Measurements from ENCODE around the gene MAD1L1. TPM values are rescaled to one million over a fixed set of nuclear protein-coding genes. Genes with fewer than 3 reads are reported as not detected.

MAD1L1 gene
- total and polyA plus RNA-seq, 2 donors (not counting 1 experiment from before 2014, with no cell fraction given): 9.8 to 29.4 TPM

DNA sequence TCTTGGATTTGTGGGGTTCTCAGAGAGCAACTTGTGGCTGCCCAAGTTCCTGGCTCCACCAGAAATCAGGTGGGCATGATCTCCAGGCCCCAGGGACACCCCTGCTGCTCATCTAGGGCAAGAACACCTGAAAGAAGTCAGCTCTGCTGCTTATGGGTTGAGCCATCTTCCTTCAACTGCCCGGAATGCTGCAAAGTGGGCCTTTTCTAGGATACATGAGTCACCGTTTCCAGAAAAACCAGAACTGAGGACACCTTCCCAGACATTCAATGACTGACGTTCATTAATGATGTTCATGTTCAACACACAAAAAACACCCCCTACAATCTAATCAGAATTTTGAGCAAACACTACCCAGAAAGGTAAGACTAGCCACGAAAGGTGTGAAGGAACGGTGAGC lies 98.0 kb downstream of the MAD1L1 start:
- H3K9ac ChIP-seq (ENCODE audit: insufficient read depth, low read length): no peak overlapping the region
- H4K20me1 ChIP-seq (ENCODE audit: control insufficient read depth, extremely low read depth, insufficient read depth, low read length): no peaks in the 10 kb centered on the region
- H3K27me3 ChIP-seq (ENCODE audit: control insufficient read depth, insufficient read depth, low read length): no peaks in the 10 kb centered on the region
- TF ChIP-seq CTCF (conservative IDR thresholded peaks at IDR 0.05 in 1 of 2, IDR thresholded peaks at IDR 0.05 in 1 of 2; ENCODE audit: low read depth in 1 of 2, low read length in 2 of 2): no peak
- no peak for TF ChIP-seq EZH2 (IDR thresholded peaks at IDR 0.05; ENCODE audit: low read length, missing control alignments)
- H3K4me3 ChIP-seq (replicated peaks in 1 of 4; ENCODE audit: control extremely low read depth in 1 of 4, insufficient read depth in 1 of 4, low read depth in 3 of 4, low read length in 4 of 4): no peak overlapping the region
- no peak overlapping the region for H3K4me2 ChIP-seq (ENCODE audit: extremely low read depth, insufficient read depth, low read length)
- H3K27ac ChIP-seq (ENCODE audit: insufficient read depth, low read length): no peak overlapping the region
- no peaks in the 10 kb centered on the region for H3K79me2 ChIP-seq (ENCODE audit: control insufficient read depth, insufficient read depth, low read length)
- H3K36me3 ChIP-seq (ENCODE audit: control insufficient read depth, insufficient read depth, low read length): no peaks in the 10 kb centered on the region
- no peak overlapping the region for H2AFZ ChIP-seq (ENCODE audit: low read length)
- peak in 1 of 2 donors; percentile 10 for DNase-seq (ENCODE audit: low read depth in 2 of 2)
- no peaks in the 10 kb centered on the region for H3K4me1 ChIP-seq (ENCODE audit: control insufficient read depth, extremely low read depth, insufficient read depth, low read length)
- H3K9me3 ChIP-seq (ENCODE audit: control insufficient read depth, insufficient read depth, low read depth, low read length): no peaks in the 10 kb centered on the region

DNA sequence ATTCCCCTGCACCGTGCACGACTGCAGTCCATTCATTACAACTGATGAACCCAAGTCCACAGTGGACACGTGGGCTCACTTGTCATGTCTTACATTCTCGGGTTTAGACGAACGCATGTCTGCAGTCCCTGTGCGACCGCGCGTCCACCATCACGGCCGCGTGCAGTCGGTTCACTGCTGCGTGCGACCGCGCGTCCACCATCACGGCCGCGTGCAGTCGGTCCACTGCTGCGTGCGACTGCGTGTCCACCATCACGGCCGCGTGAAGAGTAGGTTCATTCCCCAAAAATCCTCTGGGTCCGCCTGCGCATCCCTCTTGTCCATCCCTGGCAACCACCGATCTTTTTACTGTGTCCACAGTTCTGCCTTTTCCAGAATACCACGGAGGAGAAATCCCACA lies 100.5 kb downstream of the MAD1L1 start:
- H3K4me2 ChIP-seq (ENCODE audit: extremely low read depth, insufficient read depth, low read length): no peak overlapping the region
- no peaks in the 10 kb centered on the region for H3K79me2 ChIP-seq (ENCODE audit: control insufficient read depth, insufficient read depth, low read length)
- no peak overlapping the region for H2AFZ ChIP-seq (ENCODE audit: low read length)
- DNase-seq (ENCODE audit: low read depth in 2 of 2): no peak
- H3K9me3 ChIP-seq (ENCODE audit: control insufficient read depth, insufficient read depth, low read depth, low read length): no peaks in the 10 kb centered on the region
- no peaks in the 10 kb centered on the region for H3K4me1 ChIP-seq (ENCODE audit: control insufficient read depth, extremely low read depth, insufficient read depth, low read length)
- no peaks in the 10 kb centered on the region for H4K20me1 ChIP-seq (ENCODE audit: control insufficient read depth, extremely low read depth, insufficient read depth, low read length)
- no peak overlapping the region for H3K4me3 ChIP-seq (replicated peaks in 1 of 4; ENCODE audit: control extremely low read depth in 1 of 4, insufficient read depth in 1 of 4, low read depth in 3 of 4, low read length in 4 of 4)
- H3K27ac ChIP-seq (ENCODE audit: insufficient read depth, low read length): no peak overlapping the region
- H3K27me3 ChIP-seq (ENCODE audit: control insufficient read depth, insufficient read depth, low read length): no peaks in the 10 kb centered on the region
- H3K36me3 ChIP-seq (ENCODE audit: control insufficient read depth, insufficient read depth, low read length): no peaks in the 10 kb centered on the region
- H3K9ac ChIP-seq (ENCODE audit: insufficient read depth, low read length): no peak overlapping the region
- no peak for TF ChIP-seq EZH2 (IDR thresholded peaks at IDR 0.05; ENCODE audit: low read length, missing control alignments)
- no peak for TF ChIP-seq CTCF (conservative IDR thresholded peaks at IDR 0.05 in 1 of 2, IDR thresholded peaks at IDR 0.05 in 1 of 2; ENCODE audit: low read depth in 1 of 2, low read length in 2 of 2)

DNA sequence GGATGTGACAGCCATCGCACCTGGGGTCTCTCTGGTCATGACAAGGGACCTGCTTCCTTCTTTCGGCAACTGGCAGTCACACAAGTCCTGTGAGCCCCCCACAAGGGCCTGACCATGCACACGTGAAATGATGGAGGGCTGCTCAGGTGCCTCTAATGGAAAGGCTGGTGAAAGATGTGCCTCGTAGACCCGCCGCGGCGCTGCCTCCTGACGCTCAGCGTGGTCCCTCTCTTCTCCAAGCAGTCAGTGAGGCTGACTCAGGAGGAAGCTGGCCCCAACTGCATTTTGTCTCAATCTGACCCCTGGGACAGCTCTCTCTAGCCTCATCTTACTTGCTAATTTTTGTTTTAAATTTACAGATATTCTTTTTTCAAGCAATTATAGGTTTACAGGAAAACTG lies 100.9 kb downstream of the MAD1L1 start:
- no peaks in the 10 kb centered on the region for H4K20me1 ChIP-seq (ENCODE audit: control insufficient read depth, extremely low read depth, insufficient read depth, low read length)
- H3K9ac ChIP-seq (ENCODE audit: insufficient read depth, low read length): no peak overlapping the region
- H2AFZ ChIP-seq (ENCODE audit: low read length): no peak overlapping the region
- no peaks in the 10 kb centered on the region for H3K36me3 ChIP-seq (ENCODE audit: control insufficient read depth, insufficient read depth, low read length)
- no peak for TF ChIP-seq CTCF (conservative IDR thresholded peaks at IDR 0.05 in 1 of 2, IDR thresholded peaks at IDR 0.05 in 1 of 2; ENCODE audit: low read depth in 1 of 2, low read length in 2 of 2)
- no peak for DNase-seq (ENCODE audit: low read depth in 2 of 2)
- H3K4me1 ChIP-seq (ENCODE audit: control insufficient read depth, extremely low read depth, insufficient read depth, low read length): no peaks in the 10 kb centered on the region
- H3K4me3 ChIP-seq (replicated peaks in 1 of 4; ENCODE audit: control extremely low read depth in 1 of 4, insufficient read depth in 1 of 4, low read depth in 3 of 4, low read length in 4 of 4): no peak overlapping the region
- H3K27ac ChIP-seq (ENCODE audit: insufficient read depth, low read length): no peak overlapping the region
- no peak overlapping the region for H3K4me2 ChIP-seq (ENCODE audit: extremely low read depth, insufficient read depth, low read length)
- no peaks in the 10 kb centered on the region for H3K9me3 ChIP-seq (ENCODE audit: control insufficient read depth, insufficient read depth, low read depth, low read length)
- H3K79me2 ChIP-seq (ENCODE audit: control insufficient read depth, insufficient read depth, low read length): no peaks in the 10 kb centered on the region
- no peaks in the 10 kb centered on the region for H3K27me3 ChIP-seq (ENCODE audit: control insufficient read depth, insufficient read depth, low read length)

All from fibroblast of lung (primary cell).